HG02623 (cell line): ENCODE data around the gene CRCP.
"Not testable (repeated sequence)": the region's sequence is repeated elsewhere in the genome, so short reads cannot be mapped to it uniquely, and the experiment has no call there.

ENCODE experiments used
- ATAC-seq: cut with Tn5 transposase; IDR thresholded peaks from one replicate; pipeline ENCODE4 v1.9.1; 2021; ENCODE audit warnings: moderate library complexity; ENCODE audit not compliant: unreplicated experiment

Gene CRCP

GRCh38 chr7:66105263-66105748 is 9.3 kb upstream of the CRCP start:
- no peak for ATAC-seq

- not testable (repeated sequence) for ATAC-seq
Observed at GRCh38 chr7:66108410-66108809, 6.2 kb upstream of the CRCP start.

GRCh38 chr7:66110856-66111255 is 3.8 kb upstream of the CRCP start:
- ATAC-seq, result no peak

- ATAC-seq, result not testable (repeated sequence)
Observed at GRCh38 chr7:66116680-66117420, 2.2 kb downstream of the CRCP start.

- no peak for ATAC-seq
Observed at GRCh38 chr7:66118603-66119002, 4.0 kb downstream of the CRCP start.

GRCh38 chr7:66119245-66119850 is 4.7 kb downstream of the CRCP start:
- ATAC-seq, result no peak

GRCh38 chr7:66123175-66123528 is 8.5 kb downstream of the CRCP start:
- ATAC-seq, result no peak

GRCh38 chr7:66124569-66124861 is 9.9 kb downstream of the CRCP start:
- ATAC-seq, result not testable (repeated sequence)

- no peak for ATAC-seq
Observed at GRCh38 chr7:66125052-66125694, 10.5 kb downstream of the CRCP start.

- not testable (repeated sequence) for ATAC-seq
Observed at GRCh38 chr7:66125781-66126352, 11.2 kb downstream of the CRCP start.

- not testable (repeated sequence) for ATAC-seq
Observed at GRCh38 chr7:66127172-66127571, 12.5 kb downstream of the CRCP start.

- no peak for ATAC-seq
Observed at GRCh38 chr7:66138994-66139752, 24.5 kb downstream of the CRCP start.

- no peak for ATAC-seq
Observed at GRCh38 chr7:66140924-66141323, 26.3 kb downstream of the CRCP start.

GRCh38 chr7:66142334-66142733 is 27.7 kb downstream of the CRCP start:
- no peak for ATAC-seq

- ATAC-seq, result no peak
Observed at GRCh38 chr7:66142996-66143395, 28.3 kb downstream of the CRCP start.

GRCh38 chr7:66143876-66144332 is 29.3 kb downstream of the CRCP start:
- ATAC-seq, result no peak

- no peak for ATAC-seq
Observed at GRCh38 chr7:66145400-66146104, 30.9 kb downstream of the CRCP start.

- no peak for ATAC-seq
Observed at GRCh38 chr7:66146701-66147100, 32.1 kb downstream of the CRCP start.

- ATAC-seq, result not testable (repeated sequence)
Observed at GRCh38 chr7:66147657-66148056, 33.0 kb downstream of the CRCP start.

- ATAC-seq, result no peak
Observed at GRCh38 chr7:66150471-66150870, 35.8 kb downstream of the CRCP start.
